Stimulated activated CD8-positive, alpha-beta memory T cell treated with anti-CD3 and anti-CD28 coated beads, Interleukin-12 subunit alpha, Interleukin-12 subunit beta, amount 100 ng/mL, for 1 hour (primary cell): ENCODE measurements around the gene RASSF1.

Experiments used
- DNase-seq: peaks from one replicate; pipeline ENCODE4 v3.0.0-alpha.2; 2020; ENCODE audit warnings: low read depth

RASSF1 gene

DNA sequence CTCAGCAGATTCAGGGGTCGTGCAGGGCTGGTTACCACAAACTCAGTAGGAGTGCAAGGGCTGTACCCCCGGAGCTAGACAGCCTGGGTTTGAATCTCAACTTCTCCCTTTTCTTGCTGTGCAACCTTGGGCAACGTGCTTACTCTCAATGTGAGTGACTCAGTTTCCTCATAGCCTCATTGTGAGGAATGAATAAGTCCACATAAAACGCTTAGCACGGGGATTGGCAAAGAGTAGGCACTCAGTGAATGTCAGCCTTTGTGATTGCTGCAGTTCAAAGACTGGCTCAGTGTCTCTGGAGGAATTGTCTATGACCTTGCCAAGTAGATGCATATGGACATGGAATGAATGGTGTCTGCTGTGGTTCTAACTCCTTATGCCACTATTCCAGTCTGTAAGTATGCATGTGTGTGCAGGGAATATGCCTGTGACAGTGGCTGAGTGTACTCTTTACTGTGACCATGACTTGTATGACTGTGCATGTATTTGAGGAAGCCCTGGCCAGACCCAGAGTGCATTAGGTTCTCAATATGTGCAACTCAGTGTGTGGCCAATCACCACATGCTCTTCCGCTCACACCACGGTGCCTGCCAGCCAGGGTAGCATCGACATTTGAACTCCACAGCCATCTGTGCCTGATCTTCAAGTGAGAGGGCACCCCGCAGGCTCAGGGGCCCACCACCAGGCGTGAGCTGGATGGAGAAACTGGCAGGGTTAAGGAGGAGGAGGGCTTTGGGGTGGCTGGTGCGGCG, 40.5 kb downstream of the RASSF1 start:
- DNase-seq = no peak

DNA sequence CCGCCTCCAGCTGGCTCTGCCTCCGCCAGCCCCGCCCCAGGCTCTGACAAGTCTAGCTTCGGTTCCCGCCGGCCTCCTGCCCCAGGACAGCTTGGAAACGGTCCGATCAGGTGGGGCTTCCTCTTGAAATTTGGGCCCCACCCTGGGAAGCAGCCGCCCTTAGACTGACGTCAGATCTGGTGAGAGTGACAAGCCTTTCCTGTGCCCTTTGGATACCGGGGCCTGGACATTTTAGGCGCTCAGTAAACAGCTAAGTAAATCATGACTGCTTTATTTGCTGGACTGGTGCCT, 41.1 kb downstream of the RASSF1 start:
- DNase-seq = no peak

DNA sequence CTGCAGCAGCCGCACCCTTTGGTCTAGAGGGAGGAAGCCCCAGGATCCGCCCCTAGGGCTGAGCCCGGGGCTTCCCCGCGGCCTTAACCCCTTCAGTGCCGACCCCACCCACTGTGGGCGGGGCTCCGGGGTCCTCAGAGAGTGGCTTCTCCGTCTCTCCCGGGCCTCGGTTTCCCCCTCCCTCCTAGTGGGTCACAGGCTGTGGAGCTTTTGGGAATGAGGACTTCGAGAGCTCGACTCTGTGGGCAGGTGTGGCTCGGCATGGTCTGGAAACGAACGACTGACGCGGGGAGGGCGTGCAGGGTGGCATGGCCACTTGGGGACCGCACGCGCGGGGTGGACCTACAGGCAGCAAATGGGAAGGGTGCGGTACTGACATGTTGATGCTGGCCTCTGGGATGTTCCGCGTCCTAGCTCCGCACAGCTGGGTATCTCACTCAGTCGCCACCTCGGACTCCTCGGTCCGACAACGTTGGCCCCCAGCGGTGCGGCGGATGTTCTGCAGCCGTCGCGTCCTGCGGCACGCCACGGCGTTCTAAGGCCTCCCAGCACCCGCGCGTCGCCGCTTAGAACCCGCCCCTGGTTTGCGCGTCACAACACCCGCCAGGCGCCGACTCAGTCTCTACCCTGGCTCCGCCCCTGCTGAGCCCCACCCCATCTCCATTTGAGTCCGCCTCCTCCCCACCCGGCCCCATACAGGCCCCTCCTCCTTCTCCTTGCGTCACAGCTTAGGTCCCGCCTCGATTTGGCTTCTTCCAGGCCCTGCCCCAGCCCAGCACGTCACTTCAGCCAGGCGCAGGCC, 41.6 kb downstream of the RASSF1 start, which contains the start of the genes HYAL3 and NAA80:
Gene HYAL3, minus strand, starts transcription at position 570 of the 802 bp plus-strand sequence. CDS start 3,803 bp downstream, outside the sequence.
Gene NAA80, minus strand, starts transcription at position 570 of the 802 bp plus-strand sequence. CDS start 1,942 bp downstream, outside the sequence.
- DNase-seq = peak; percentile 99

DNA sequence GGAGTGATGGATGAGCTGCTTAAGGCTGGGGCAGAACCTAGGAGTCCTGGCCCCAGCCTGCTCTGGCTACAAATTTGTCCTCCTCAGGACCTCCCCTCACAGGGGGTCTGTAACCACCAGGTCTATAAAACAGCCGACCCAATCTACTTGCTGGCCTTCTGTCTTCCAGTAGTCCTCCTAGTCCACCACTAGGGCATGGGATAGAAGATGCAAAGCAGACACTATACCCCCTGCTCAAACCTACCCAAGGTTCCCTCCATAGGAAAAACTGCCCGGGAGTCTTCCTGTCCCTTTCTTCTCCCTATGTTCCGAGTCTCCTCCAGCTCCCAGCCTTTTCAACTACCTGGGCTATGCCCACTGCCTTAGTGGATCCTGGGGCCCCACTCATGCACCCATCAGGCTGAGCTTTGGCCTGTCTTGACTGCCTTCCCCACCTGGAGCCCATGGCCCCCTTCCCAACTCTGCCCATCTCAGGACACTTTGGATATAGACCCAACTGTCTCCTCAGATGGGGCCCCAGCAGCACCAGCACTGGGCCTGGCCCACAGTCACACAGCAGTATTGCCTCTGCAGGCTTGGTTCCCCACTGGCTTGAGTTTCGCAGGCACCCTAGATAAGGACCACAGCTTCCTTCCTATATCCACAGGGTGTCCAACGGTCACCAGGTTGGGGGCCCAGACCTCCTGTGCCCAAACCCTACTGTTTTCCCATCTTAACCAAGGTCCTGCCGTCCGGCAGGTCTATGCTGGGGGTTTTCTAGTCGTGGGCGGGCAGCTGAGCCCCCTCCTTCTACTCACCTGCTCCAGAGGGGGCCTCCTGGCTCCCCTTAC, 42.5 kb downstream of the RASSF1 start:
- no peak for DNase-seq

DNA sequence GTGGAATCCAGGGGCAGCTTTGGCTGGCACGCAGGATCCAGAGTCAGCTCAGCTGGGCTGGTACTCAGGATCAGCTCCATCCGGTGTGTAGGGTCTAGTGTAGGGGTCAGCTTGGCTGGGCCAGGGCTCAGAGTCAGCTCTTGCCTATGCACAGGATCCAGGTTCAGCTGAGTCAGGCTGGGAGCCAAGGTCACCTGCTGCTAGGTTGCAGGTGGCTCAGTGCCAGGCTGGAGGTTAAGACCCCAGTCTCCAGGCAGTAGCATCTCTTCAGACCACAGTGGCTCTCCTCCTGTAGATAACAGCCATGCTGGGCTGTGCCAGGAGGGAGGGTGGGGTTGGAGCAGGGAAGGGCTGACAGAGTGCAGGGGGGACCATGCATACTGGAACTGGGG, 43.3 kb downstream of the RASSF1 start:
- no peak for DNase-seq

DNA sequence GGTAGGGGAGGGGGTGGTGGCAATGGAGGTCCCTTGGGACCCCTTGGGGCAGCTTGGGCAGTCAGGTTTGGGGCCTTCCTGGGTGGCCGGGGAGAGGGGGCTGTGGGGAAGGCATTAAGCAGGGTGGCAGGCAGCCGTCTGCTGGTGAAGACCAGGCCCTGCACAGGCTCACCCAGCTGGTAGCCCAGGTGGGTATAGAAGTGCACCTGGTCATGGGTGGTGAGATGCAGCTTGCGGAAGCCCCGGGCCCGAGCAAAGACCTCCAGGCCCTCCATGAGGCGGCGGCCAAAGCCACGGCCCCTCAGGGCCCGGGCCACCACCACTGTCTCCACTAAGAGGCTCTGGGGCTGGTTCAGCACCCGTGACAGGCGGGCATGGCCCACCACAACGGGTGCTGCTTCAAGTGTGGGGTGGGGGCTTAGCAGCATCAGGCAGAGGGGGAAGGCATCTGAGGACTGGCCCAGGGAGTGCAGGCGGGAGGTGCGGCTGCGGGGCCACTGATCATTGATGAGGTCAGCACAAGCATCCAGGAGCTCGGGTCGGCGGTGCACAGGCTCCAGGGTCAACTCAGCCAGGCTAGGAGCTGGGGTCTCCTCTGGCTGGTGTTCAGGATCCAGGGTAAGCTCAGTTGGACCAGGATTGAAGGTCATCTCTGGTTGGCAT, 43.8 kb downstream of the RASSF1 start:
- DNase-seq = no peak

DNA sequence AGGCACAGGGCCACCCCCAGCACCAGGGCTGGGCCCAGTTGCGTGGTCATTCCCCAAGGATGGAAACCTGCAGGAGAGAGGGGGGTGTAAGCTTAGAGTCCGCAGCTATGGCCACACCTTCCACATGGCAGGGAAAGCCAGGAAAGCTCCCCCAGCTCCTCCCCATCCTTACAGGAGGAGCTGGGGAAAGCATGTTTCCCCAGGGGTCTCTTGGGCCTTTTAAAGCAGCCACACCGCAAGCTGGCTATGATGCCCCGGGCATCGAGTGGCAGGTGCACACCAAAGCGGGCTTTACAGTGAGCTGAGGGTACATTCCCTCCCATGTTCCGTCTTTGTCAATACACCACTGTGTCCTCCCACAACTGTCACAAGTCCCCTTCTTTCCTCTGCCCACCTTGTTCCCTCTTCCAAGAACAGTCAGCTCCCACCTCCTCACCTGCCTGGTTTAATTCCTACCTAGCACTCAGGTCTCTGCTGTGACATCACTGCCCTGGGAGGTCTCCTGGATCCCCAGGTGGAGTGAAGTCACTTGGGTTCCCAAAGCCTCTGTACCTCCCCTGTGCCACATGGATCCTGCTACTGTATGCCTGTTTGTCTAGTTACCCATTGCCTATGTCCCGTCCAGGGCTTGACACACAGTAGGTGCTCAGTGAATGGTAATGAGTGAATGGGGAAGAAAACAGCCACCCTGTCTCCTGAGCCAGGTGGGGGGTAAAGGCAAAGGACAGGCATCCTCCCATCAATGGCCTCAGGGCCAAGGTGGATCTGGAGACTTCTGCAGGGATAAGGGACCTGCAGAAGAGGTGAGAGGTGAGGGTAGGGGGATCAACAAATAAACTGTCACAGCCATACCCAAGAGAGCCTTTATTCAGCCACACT, 44.8 kb downstream of the RASSF1 start:
- no peak for DNase-seq

DNA sequence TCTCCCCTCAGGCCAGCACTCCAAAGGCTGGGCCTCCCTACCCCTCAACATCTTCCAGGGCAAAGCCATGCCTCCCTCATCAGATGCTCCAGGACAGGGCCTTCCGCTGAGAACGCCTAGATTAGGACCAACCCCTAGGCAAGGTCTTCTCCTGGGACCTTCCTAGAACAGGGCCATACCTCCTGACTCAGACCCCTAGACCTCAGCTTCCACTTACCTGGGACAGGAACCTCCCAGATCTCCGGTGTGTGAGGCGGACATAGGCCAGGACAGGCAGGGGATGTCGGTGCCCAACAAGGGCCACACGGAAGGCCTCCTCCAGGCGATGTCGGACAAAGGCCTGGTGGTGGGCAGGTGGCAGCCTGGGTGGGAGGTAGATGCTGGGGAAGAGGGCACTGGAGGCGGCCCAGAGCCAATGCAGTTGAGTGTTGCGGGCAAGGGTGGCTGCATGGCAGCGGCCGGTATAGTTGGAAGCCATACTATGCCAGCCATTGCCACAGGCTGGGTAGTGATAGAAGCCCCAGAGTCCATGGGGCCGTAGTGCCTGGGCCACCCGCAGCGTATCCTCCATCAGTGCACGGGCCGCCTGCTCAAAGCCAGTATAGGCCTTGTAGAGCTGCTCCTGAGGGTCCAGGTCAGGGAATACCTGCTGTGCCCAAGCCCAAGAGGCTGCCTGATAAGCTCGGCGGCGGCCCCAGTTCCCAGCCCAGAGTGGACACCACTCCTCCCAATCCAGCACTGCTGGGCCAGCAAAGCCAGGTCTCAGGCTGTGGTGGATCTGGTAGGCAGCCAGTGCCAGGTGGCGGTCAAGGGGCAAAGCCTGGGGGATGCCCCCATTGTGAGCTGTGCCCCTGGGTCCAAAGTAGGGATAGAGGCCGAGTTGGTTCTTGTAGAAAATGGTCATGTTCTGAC, 45.9 kb downstream of the RASSF1 start:
- no peak for DNase-seq

DNA sequence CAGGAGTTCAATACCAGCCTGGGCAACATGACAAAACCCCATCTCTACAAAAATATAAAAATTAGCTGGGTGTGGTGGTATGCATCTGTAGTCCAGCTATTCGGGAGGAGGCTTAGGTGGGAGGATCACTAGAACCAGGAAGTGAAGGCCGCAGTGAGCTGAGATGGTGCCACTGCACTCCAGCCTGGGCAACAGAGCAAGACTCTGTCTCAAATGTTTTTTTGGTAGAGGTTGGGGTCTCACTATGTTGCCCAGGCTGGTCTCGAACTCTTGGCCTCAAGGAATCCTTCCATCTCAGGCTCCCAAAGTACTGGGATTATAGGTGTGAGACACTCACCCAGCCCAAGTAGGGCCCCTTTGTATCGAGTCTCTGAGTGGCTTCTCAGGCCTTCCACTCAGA, 46.5 kb downstream of the RASSF1 start:
- DNase-seq = no peak

DNA sequence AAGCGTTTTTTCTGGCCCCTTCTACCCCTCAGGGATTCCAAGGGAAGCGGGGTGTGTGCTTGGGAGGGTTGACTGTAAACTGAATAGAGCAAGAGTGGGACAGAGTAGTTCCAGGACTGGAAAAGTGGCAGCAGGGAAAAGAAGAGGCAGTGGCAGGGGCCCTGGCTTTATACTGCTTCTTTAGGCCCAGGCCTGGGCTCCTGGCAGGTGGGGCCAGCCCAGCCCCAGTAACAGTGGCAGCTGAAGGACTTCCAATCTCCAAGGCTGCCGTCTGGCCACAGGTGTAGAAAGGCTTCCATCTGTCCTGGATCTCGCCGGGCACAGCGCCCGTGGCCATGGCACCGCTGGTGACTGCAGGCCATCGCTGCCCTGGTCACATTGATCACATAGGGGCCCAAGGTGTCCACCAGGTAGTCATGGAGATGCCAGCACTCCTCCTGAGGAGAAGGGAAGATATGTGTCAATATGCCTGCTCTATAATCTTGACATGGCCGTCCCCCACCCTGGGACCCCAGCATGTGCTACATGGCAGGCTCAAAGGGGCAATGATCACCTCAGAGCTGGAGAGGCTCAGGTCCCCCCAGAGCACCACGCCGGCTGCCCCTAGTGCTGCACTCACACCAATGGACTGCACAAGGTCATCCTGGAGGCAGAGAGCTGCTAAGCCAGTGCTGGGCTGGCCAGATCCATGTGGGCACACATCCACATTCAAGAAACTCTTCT, 47.4 kb downstream of the RASSF1 start:
- no peak for DNase-seq

DNA sequence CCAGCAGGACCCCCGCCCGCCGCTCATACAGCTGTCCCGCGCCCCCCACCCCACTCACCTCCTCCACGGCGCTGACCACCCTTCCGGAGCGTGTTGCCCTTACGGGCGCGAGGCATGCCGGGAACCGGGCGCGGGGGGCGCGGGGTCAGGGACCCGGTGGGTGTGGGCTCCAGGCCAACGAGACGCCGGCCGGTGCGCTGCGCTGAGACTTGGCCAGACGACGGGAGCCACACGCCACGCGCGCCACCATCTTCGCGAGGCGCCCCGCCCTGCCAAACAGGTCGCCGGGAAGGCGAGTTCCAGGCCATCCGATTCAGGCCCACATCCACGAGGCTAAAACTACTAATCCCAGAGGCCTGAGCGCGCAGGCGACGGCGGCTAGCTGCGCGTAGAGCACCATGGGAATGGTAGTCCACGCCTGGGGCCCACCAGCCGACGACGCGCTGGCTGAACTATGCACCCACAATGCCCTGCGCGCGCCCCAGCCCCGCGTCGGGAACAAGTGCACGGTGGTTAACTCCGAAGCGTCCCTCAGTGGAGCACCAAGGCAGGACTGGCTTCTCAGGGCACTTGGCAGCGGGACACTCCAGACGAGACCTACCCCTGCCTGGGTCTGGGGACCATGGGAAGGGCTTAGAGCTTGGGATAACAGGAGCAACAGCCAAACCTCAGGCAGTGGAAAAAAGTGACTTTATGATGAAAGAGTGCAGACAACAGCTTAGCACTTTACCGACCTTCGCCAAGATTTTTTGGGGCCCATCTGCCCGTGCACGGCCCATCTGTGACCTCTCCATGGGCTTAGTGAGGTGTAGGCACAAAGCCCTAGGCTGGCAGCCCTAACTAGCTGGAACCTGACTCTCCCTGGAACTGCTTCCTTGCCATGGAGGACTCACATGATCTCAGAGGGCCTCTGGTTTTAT, 48.2 kb downstream of the RASSF1 start, which contains the start of gene IFRD2:
Gene IFRD2, minus strand, starts transcription at position 271 of the 920 bp plus-strand sequence. Its CDS starts 155 bp downstream, at position 116.
- peak; percentile 87 for DNase-seq

DNA sequence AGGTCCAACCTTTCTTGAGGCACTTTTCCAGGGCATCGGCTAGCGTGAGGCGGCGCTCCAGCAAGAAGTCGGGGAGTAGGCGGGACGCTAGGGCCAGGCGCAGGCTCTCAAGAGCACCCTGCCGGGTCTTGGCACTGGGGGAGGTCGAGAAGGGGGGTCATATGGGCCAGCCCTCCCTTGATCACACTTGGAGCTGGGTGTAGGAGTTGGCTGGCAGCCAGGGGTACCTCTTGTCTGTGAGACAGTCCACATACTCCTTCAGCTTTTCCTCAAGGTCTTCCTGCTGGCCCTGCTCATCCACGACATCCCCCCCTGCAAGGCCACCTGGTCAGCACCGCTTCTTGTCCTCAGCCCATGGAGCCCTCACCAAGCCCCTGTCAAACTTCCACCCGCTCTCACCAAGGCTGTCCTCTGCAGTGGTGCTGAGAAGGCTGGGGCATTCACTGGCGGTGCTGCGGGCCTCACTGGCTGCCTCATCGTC, 50.4 kb downstream of the RASSF1 start:
- DNase-seq = no peak

DNA sequence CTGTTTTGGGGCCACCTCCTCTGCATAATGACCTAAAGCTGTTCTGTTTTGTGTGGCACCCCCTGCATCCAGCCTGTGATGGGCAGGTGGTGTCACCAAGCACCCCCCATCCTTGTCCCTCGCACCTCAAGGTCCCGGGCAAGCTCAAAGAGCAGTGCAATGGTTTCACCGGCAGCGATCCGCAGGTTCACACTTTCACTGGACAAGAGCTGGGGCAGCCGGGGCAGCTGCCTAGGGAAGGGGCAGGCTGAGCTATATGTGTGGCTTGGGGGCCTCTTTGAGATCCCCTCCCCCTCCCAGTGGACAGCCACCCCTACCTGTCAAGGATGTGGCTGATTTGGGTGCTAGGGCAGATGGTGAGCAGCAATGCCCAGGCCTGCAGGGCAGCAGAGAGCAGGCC, 51.5 kb downstream of the RASSF1 start:
- no peak for DNase-seq

DNA sequence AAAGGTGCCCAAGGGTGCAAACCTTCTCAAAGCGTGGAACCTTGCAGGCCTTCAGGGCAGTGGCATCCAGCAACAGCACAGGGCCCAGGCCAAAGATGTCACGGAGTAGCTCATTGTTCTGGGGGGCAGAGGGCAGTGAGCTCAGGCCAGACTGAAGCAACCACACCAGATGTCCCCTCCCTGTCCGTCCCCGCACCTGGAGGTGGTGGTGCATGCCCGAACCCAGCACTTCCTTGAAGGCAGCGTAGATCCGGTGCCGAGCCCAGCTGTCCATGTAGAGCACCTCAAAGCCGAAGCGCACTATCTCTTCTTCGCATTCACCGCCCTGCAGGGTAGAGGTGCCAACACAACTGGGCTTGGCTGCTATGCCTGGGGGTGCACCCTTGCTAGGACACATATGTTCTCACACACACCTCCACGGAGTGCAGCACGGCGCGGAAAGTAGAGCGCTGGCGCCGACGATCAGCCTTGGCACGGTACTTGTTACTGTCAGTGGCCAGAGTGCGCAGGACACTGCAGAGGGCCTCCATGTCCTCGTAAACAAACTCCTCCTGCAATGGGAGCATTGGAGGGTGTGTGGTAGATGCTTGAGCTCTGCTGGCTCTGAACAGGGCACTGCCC, 52.1 kb downstream of the RASSF1 start:
- no peak for DNase-seq

DNA sequence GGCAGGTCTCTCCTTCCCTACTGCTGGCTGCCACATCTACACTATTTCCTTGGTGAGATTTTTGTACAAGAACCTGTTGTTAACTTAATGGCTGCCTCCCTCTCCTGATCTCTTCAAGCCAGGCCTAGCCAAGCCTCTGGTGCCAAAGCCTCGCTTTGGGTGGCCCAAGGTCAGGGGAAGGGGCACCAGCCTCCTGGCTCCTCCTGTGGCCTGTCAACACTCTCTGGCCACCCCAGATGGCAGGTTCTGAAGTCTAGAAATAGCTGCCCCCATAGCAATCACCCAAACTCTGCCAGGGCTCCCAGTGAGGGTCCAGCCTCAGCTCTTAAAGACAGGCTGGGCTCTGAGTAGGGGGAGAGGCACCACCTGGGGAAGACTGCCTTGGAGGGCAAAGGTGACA, 53.4 kb downstream of the RASSF1 start:
- no peak for DNase-seq

DNA sequence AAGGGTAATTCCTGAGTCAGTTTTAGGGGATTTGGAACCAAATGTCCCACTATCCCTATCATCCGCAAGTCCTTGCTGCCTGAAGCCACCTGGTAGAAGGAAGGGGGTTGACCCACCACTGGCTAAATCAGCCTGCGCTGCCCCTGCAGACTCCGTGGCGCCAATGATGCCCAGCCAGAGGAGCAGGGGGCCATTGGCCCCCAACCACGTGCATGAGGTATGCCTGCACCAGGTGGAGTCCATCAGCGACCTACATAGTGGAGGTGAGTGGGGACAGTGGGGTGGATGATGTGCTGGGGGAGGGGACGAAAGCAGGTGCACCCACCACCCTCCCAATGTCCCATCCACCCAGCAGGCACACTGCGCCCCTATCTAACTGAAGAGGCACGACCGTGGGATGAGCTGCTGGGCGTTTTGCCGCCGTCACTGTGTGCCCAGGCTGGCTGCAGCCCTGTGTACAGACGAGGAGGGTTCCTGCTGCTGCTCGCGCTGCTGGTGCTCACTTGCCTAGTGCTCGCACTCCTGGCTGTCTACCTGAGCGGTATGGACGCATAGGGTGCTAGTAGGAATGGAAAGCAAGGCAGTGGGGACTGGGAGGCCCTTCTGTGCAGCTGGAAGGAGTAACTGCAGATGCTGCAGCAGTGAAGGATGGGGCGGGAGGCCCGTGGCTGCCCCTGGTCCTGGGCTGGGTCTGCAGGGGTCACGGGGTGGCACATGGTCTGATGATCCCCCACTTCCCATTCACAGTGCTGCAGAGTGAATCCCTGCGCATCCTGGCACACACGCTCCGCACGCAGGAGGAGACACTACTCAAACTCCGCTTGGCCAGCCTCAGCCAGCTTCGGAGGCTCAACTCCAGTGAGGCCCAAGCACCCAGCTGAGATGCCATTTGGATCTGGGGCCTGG, 54.1 kb downstream of the RASSF1 start:
- no peak for DNase-seq
